Measurements from ENCODE around the gene ASCC3.
"Not testable (repeated sequence)": the region's sequence is repeated elsewhere in the genome, so short reads cannot be mapped to it uniquely, and the experiment has no call there.

Gene ASCC3

GRCh38 chr6:100803264-100804045 lies 77.7 kb downstream of the ASCC3 start:
- DNase-seq (ENCODE audit: low read depth in 2 of 2): no peak

GRCh38 chr6:100801036-100801435 lies 80.1 kb downstream of the ASCC3 start:
- no peak for DNase-seq (ENCODE audit: low read depth in 2 of 2)

GRCh38 chr6:100796049-100796823 lies 84.9 kb downstream of the ASCC3 start:
- no peak for DNase-seq (ENCODE audit: low read depth in 2 of 2)

GRCh38 chr6:100790084-100790483 lies 91.0 kb downstream of the ASCC3 start:
- DNase-seq (ENCODE audit: low read depth in 2 of 2): no peak

- DNase-seq (ENCODE audit: low read depth in 2 of 2): no peak
Measured at GRCh38 chr6:100785982-100786381, 95.1 kb downstream of the ASCC3 start.

- no peak for DNase-seq (ENCODE audit: low read depth in 2 of 2)
Measured at GRCh38 chr6:100780648-100781047, 100.5 kb downstream of the ASCC3 start.

- DNase-seq (ENCODE audit: low read depth in 2 of 2): no peak
Measured at GRCh38 chr6:100775667-100776066, 105.5 kb downstream of the ASCC3 start.

GRCh38 chr6:100774681-100775080 lies 106.4 kb downstream of the ASCC3 start:
- no peak for DNase-seq (ENCODE audit: low read depth in 2 of 2)

- no peak for DNase-seq (ENCODE audit: low read depth in 2 of 2)
Measured at GRCh38 chr6:100768816-100769351, 112.2 kb downstream of the ASCC3 start.

- no peak for DNase-seq (ENCODE audit: low read depth in 2 of 2)
Measured at GRCh38 chr6:100763617-100764241, 117.4 kb downstream of the ASCC3 start.

- no peak for DNase-seq (ENCODE audit: low read depth in 2 of 2)
Measured at GRCh38 chr6:100761841-100762240, 119.3 kb downstream of the ASCC3 start.

GRCh38 chr6:100758386-100758785 lies 122.7 kb downstream of the ASCC3 start:
- not testable (repeated sequence) for DNase-seq (ENCODE audit: low read depth in 2 of 2)

- DNase-seq (ENCODE audit: low read depth in 2 of 2): no peak
Measured at GRCh38 chr6:100753421-100753820, 127.7 kb downstream of the ASCC3 start.

- DNase-seq (ENCODE audit: low read depth in 2 of 2): no peak
Measured at GRCh38 chr6:100751590-100751989, 129.5 kb downstream of the ASCC3 start.

- no peak for DNase-seq (ENCODE audit: low read depth in 2 of 2)
Measured at GRCh38 chr6:100745419-100746041, 135.6 kb downstream of the ASCC3 start.

GRCh38 chr6:100740439-100740838 lies 140.7 kb downstream of the ASCC3 start:
- DNase-seq (ENCODE audit: low read depth in 2 of 2): no peak

GRCh38 chr6:100737720-100738119 lies 143.4 kb downstream of the ASCC3 start:
- not testable (repeated sequence) for DNase-seq (ENCODE audit: low read depth in 2 of 2)

- no peak for DNase-seq (ENCODE audit: low read depth in 2 of 2)
Measured at GRCh38 chr6:100731411-100731810, 149.7 kb downstream of the ASCC3 start.

- DNase-seq (ENCODE audit: low read depth in 2 of 2): no peak
Measured at GRCh38 chr6:100730001-100730980, 150.8 kb downstream of the ASCC3 start.

GRCh38 chr6:100726666-100727065 lies 154.5 kb downstream of the ASCC3 start:
- no peak for DNase-seq (ENCODE audit: low read depth in 2 of 2)

- DNase-seq (ENCODE audit: low read depth in 2 of 2): no peak
Measured at GRCh38 chr6:100724696-100725095, 156.4 kb downstream of the ASCC3 start.
